Ishikawa (cell line): Measurements from ENCODE around the gene GGCX.

ENCODE experiments used
- CEBPB ChIP-seq: IDR thresholded peaks from 2 replicates; pipeline ENCODE4 v1.6.1; 2012
- CREB1 ChIP-seq: IDR thresholded peaks from 2 replicates; pipeline ENCODE4 v1.6.1; 2012; ENCODE audit warnings: low read depth
- EGR1 ChIP-seq: IDR thresholded peaks from 2 replicates; pipeline ENCODE4 v1.6.1; 2012
- EP300 ChIP-seq: IDR thresholded peaks from 2 replicates; pipeline ENCODE4 v1.6.1; 2012; ENCODE audit warnings: borderline replicate concordance
- FOXM1 ChIP-seq: IDR thresholded peaks from 2 replicates; pipeline ENCODE4 v1.6.1; 2012; ENCODE audit warnings: low read depth, borderline replicate concordance
- MAX ChIP-seq: IDR thresholded peaks from 2 replicates; pipeline ENCODE4 v1.6.1; 2012
- NFIC ChIP-seq: IDR thresholded peaks from 2 replicates; pipeline ENCODE4 v1.6.1; 2012
- RAD21 ChIP-seq: IDR thresholded peaks from 2 replicates; pipeline ENCODE4 v1.6.1; 2012; ENCODE audit warnings: low read depth
- TAF1 ChIP-seq: IDR thresholded peaks from 2 replicates; pipeline ENCODE4 v1.6.1; 2012; ENCODE audit warnings: low read depth, mild to moderate bottlenecking
- TCF12 ChIP-seq: IDR thresholded peaks from 2 replicates; pipeline ENCODE4 v1.6.1; 2012; ENCODE audit warnings: low read depth
- TEAD4 ChIP-seq: IDR thresholded peaks from 2 replicates; pipeline ENCODE4 v1.6.1; 2012
- USF1 ChIP-seq: IDR thresholded peaks from 2 replicates; pipeline ENCODE4 v1.6.1; 2012
- YY1 ChIP-seq: IDR thresholded peaks from 2 replicates; pipeline ENCODE4 v1.6.1; 2012; ENCODE audit warnings: low read depth
- ZBTB7A ChIP-seq: IDR thresholded peaks from 2 replicates; pipeline ENCODE4 v1.6.1; 2012; ENCODE audit warnings: low read depth
- TF ChIP-seq, protein P1 (sequence below): IDR thresholded peaks from 2 replicates; pipeline ENCODE4 v1.6.1; 2012; ENCODE audit warnings: low read depth, mild to moderate bottlenecking

The GGCX gene

GRCh38 chr2:85550486-85550885, 10.8 kb downstream of the GGCX start:
- TF ChIP-seq CEBPB = no peak
- TF ChIP-seq EGR1 = no peak
- no peak for TF ChIP-seq RAD21
- no peak for TF ChIP-seq ZBTB7A
- no peak for TF ChIP-seq YY1
- TF ChIP-seq FOXM1 = no peak
- TF ChIP-seq USF1 = no peak
- no peak for TF ChIP-seq TCF12
- no peak for TF ChIP-seq MAX
- no peak for TF ChIP-seq EP300

- TF ChIP-seq ZBTB7A = no peak
- TF ChIP-seq EGR1 = no peak
- no peak for TF ChIP-seq TEAD4
- no peak for TF ChIP-seq TAF1
- no peak for TF ChIP-seq CREB1
- TF ChIP-seq NFIC = no peak
- TF ChIP-seq RAD21 = no peak
- no peak for TF ChIP-seq YY1
- TF ChIP-seq CEBPB = no peak
- no peak for TF ChIP-seq MAX
- no peak for TF ChIP-seq EP300
- TF ChIP-seq USF1 = no peak
Observed at GRCh38 chr2:85549826-85550225, 11.5 kb downstream of the GGCX start.

GRCh38 chr2:85549095-85549494, 12.2 kb downstream of the GGCX start:
- no peak for TF ChIP-seq TEAD4
- no peak for TF ChIP-seq USF1
- no peak for TF ChIP-seq FOXM1

- TF ChIP-seq RAD21 (no peak), EGR1 (no peak), FOXM1 (no peak), EP300 (no peak), NFIC (no peak), TEAD4 (no peak), CREB1 (no peak), TCF12 (no peak), YY1 (no peak), MAX (no peak), CEBPB (no peak), ZBTB7A (no peak), TAF1 (no peak), USF1 (no peak)
- TF ChIP-seq, protein P1, sequence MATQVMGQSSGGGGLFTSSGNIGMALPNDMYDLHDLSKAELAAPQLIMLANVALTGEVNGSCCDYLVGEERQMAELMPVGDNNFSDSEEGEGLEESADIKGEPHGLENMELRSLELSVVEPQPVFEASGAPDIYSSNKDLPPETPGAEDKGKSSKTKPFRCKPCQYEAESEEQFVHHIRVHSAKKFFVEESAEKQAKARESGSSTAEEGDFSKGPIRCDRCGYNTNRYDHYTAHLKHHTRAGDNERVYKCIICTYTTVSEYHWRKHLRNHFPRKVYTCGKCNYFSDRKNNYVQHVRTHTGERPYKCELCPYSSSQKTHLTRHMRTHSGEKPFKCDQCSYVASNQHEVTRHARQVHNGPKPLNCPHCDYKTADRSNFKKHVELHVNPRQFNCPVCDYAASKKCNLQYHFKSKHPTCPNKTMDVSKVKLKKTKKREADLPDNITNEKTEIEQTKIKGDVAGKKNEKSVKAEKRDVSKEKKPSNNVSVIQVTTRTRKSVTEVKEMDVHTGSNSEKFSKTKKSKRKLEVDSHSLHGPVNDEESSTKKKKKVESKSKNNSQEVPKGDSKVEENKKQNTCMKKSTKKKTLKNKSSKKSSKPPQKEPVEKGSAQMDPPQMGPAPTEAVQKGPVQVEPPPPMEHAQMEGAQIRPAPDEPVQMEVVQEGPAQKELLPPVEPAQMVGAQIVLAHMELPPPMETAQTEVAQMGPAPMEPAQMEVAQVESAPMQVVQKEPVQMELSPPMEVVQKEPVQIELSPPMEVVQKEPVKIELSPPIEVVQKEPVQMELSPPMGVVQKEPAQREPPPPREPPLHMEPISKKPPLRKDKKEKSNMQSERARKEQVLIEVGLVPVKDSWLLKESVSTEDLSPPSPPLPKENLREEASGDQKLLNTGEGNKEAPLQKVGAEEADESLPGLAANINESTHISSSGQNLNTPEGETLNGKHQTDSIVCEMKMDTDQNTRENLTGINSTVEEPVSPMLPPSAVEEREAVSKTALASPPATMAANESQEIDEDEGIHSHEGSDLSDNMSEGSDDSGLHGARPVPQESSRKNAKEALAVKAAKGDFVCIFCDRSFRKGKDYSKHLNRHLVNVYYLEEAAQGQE = no peak
Observed at GRCh38 chr2:85548608-85548900, 12.7 kb downstream of the GGCX start.

- no peak for TF ChIP-seq TEAD4
Observed at GRCh38 chr2:85547859-85548607, 13.3 kb downstream of the GGCX start.

DNA sequence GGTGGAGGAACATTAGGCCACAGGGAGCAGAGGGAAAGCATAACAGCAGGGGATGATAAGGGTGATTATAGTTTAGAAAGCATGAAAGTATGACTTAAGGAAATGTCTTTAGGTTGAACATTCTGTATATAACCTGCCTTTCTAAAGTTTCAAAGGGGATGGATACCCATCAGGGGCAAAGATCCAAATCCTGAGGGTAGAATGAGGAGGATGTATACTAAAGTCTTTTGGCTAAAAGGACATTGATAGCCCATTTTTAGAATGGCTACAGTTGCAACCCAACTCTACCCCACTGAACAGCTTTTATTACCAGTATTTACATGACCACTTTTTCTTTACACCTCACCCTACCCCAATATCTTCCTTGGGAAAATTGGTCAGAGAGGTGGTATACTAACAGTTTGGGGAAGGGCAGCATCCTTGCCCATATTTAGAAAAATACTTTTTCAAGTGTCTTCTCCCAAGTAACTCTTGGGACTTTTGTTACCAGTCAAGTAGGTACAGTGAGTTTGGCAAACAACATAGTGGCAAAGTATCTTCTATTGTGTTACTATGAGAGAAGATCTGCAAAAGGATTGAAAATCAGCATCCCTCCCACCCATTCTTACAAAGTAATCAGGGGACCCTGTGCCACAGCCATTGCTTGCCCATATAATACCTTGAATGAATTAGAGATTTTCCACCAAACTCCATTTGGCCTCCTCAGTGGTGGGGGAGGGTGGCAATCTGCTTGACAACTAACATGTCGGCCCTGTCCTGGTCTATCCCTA, 14.0 kb downstream of the GGCX start:
- TF ChIP-seq, protein P1 = no peak
- TF ChIP-seq RAD21 (no peak), ZBTB7A (no peak), TCF12 (no peak), CEBPB (no peak), USF1 (no peak), TEAD4 (no peak), EP300 (no peak), NFIC (no peak), CREB1 (no peak), YY1 (no peak), FOXM1 (no peak)
